GM23338 (cell line): ENCODE measurements around the gene CALML3. TPM values are rescaled to one million over a fixed set of nuclear protein-coding genes. Genes with fewer than 3 reads are reported as not detected.

Experiments
- ATAC-seq: fragments of 200-7000 bp; cut with Tn5 transposase; 3 replicates; pipeline ENCODE4 v1.9.1; 2020
- DNase-seq: peaks from one replicate; pipeline ENCODE4 v3.0.0-alpha.2; 2015; ENCODE audit warnings: low spot score
- H2AFZ ChIP-seq: fragments of 200-600 bp; sonication (generic); 2 replicates; pipeline ENCODE4 v1.8.0; 2016; ENCODE audit warnings: antibody characterized with exemption, mild to moderate bottlenecking, moderate library complexity
- H3F3A ChIP-seq: fragments of 200-600 bp; sonication (generic); replicated peaks from 2 replicates; pipeline ENCODE4 v1.8.0; 2017; ENCODE audit warnings: antibody characterized with exemption, mixed run types, low read depth
- H3K27ac ChIP-seq: fragments of 200-600 bp; sonication (generic); 2 replicates; pipeline ENCODE4 v1.6.1; 2016; ENCODE audit warnings: low read depth
- H3K27me3 ChIP-seq: fragments of 200-600 bp; sonication (generic); 2 replicates; pipeline ENCODE4 v1.8.0; 2016; ENCODE audit warnings: mild to moderate bottlenecking, mixed run types, moderate library complexity; ENCODE audit not compliant: insufficient read depth
- H3K36me3 ChIP-seq: fragments of 200-600 bp; sonication (generic); 2 replicates; pipeline ENCODE4 v1.8.0; 2016; ENCODE audit warnings: mild to moderate bottlenecking; ENCODE audit not compliant: insufficient read depth
- H3K4me1 ChIP-seq: fragments of 200-600 bp; sonication (generic); 2 replicates; pipeline ENCODE4 v1.8.0; 2016; ENCODE audit warnings: mild to moderate bottlenecking, moderate library complexity; ENCODE audit not compliant: insufficient read depth
- H3K4me2 ChIP-seq: fragments of 200-600 bp; sonication (generic); 2 replicates; pipeline ENCODE4 v1.7.1; 2017; ENCODE audit warnings: mixed run types
- H3K4me3 ChIP-seq: fragments of 200-600 bp; sonication (generic); 2 replicates; pipeline ENCODE4 v1.6.1; 2016; ENCODE audit warnings: mixed run types
- H3K79me2 ChIP-seq: fragments of 200-600 bp; sonication (generic); replicated peaks from 2 replicates; pipeline ENCODE4 v1.8.0; 2017; ENCODE audit warnings: mild to moderate bottlenecking; ENCODE audit not compliant: insufficient read depth
- H3K9me2 ChIP-seq: fragments of 200-600 bp; sonication (generic); 2 replicates; pipeline ENCODE4 v1.8.0; 2017; ENCODE audit not compliant: insufficient read depth
- H4K20me1 ChIP-seq: fragments of 200-600 bp; sonication (generic); replicated peaks from 2 replicates; pipeline ENCODE4 v1.8.0; 2017; ENCODE audit warnings: mild to moderate bottlenecking; ENCODE audit not compliant: insufficient read depth
- H3K27ac Mint-ChIP-seq: 2 replicates; pipeline ENCODE4 v1.8.0; 2020; ENCODE audit warnings: inconsistent platforms, mild to moderate bottlenecking, moderate library complexity, mixed read lengths
- H3K27me3 Mint-ChIP-seq: 3 replicates; pipeline ENCODE4 v1.8.0; 2022; ENCODE audit warnings: low read depth, mild to moderate bottlenecking, moderate library complexity, mixed read lengths, inconsistent platforms; ENCODE audit not compliant: insufficient read depth, poor library complexity
- H3K36me3 Mint-ChIP-seq: 3 replicates; pipeline ENCODE4 v1.8.0; 2021; ENCODE audit warnings: low read depth, mild to moderate bottlenecking, inconsistent platforms, moderate library complexity, mixed read lengths
- H3K4me1 Mint-ChIP-seq: 3 replicates; pipeline ENCODE4 v1.8.0; 2020; ENCODE audit warnings: mild to moderate bottlenecking, inconsistent platforms, mixed read lengths
- H3K4me3 Mint-ChIP-seq: 3 replicates; pipeline ENCODE4 v1.8.0; 2021; ENCODE audit warnings: moderate library complexity, mild to moderate bottlenecking, inconsistent platforms, mixed read lengths
- H3K9me3 Mint-ChIP-seq: 3 replicates; pipeline ENCODE4 v1.8.0; 2020; ENCODE audit warnings: moderate library complexity, mild to moderate bottlenecking, inconsistent platforms, mixed read lengths
- CREB1 ChIP-seq: fragments of 250-450 bp; sonication (Bioruptor Pico); IDR thresholded peaks from 2 replicates; pipeline ENCODE4 v1.5.0; 2020; ENCODE audit warnings: low read depth, mild to moderate bottlenecking, moderate library complexity
- CTCF ChIP-seq, 2 experiments: fragments of 200-600 bp in 1 of 2; sonication (generic) in 1 of 2; conservative IDR thresholded peaks; 2 replicates each; pipeline versions ENCODE4 v1.5.1 to v1.6.1; 2016 to 2017; ENCODE audit warnings: antibody characterized with exemption in 2 of 2, low read depth in 2 of 2, mild to moderate bottlenecking in 2 of 2, moderate library complexity in 1 of 2
- ETS1 ChIP-seq: IDR thresholded peaks from 2 replicates; pipeline ENCODE4 v1.6.1; 2016; ENCODE audit warnings: antibody characterized with exemption
- EZH2phosphoT487 ChIP-seq: fragments of 200-600 bp; sonication (generic); IDR thresholded peaks from one replicate; pipeline ENCODE4 v1.8.1; 2018; ENCODE audit warnings: antibody characterized with exemption; ENCODE audit not compliant: unreplicated experiment
- JUNB ChIP-seq: IDR thresholded peaks from one replicate; pipeline ENCODE4 v1.6.1; 2016; ENCODE audit warnings: antibody characterized with exemption; ENCODE audit not compliant: unreplicated experiment
- NANOG ChIP-seq: IDR thresholded peaks from 2 replicates; pipeline ENCODE4 v1.6.1; 2016; ENCODE audit warnings: antibody characterized with exemption, borderline replicate concordance
- REST ChIP-seq: IDR thresholded peaks from one replicate; pipeline ENCODE4 v1.6.1; 2018; ENCODE audit warnings: antibody characterized with exemption; ENCODE audit not compliant: unreplicated experiment
- STAT1 ChIP-seq: IDR thresholded peaks from one replicate; pipeline ENCODE4 v1.6.1; 2016; ENCODE audit warnings: antibody characterized with exemption; ENCODE audit not compliant: unreplicated experiment
- ZNF114 ChIP-seq: fragments of 250-450 bp; sonication (Bioruptor Pico); IDR thresholded peaks from 2 replicates; pipeline ENCODE4 v1.5.0; 2020; ENCODE audit warnings: mild to moderate bottlenecking, moderate library complexity
- ZNF462 ChIP-seq: fragments of 250-450 bp; sonication (Bioruptor Pico); IDR thresholded peaks from 2 replicates; pipeline ENCODE4 v1.5.0; 2020; ENCODE audit warnings: mild to moderate bottlenecking, moderate library complexity
- polyA plus RNA-seq: library from polyadenylated mRNA; unstranded; fragments of >200 nt; fragmentation: Nextera tagmentation; extraction: Ambion mirVana; gene quantifications from 2 replicates; pipeline ENCODE4 v1.2.1, GENCODE V29; 2016
- total RNA-seq: library from RNA; depleted of rRNA; stranded (reverse); fragments of >200 nt; shearing (Covaris generic); gene quantifications from 2 replicates; pipeline ENCODE4 v1.2.3, GENCODE V29; 2014

The CALML3 gene
- total and polyA plus RNA-seq, 2 experiments from 2014 or later = not detected

- TF ChIP-seq CTCF (conservative IDR thresholded peaks at IDR 0.05; ENCODE audit: low read depth in 2 of 2) (no peak), ZNF114 (CRISPR knock-in tag) (no peak), EZH2phosphoT487 (no peak), STAT1 (no peak), ZNF462 (no peak), NANOG (no peak), REST (no peak), CREB1 (no peak), JUNB (no peak), ETS1 (no peak)
- Mint-ChIP-seq H3K4me3 (no peak overlapping the region), H3K27ac (no peak overlapping the region), H3K4me1 (peaks cover 13% of the 10 kb centered on the region), H3K9me3 (peaks cover 1% of the 10 kb centered on the region; the same call in 2 of the 3 replicates), H3K36me3 (peaks cover under 1% of the 10 kb centered on the region; the same call in 1 of the 3 replicates), H3K27me3 (peaks cover 20% of the 10 kb centered on the region)
- no peaks in the 10 kb centered on the region for H3K27me3 ChIP-seq
- H3K79me2 ChIP-seq = no peaks in the 10 kb centered on the region
- no peaks in the 10 kb centered on the region for H3K36me3 ChIP-seq
- H3K4me1 ChIP-seq = peaks cover 5% of the 10 kb centered on the region; the same call in 1 of the 2 replicates
- no peaks in the 10 kb centered on the region for H4K20me1 ChIP-seq
- H3K27ac ChIP-seq = no peak overlapping the region
- no peak for DNase-seq
- H3F3A ChIP-seq = no peaks in the 10 kb centered on the region
- H3K4me2 ChIP-seq = no peak overlapping the region
- no peaks in the 10 kb centered on the region for H3K9me2 ChIP-seq
- peak overlapping the region; percentile 56 for H2AFZ ChIP-seq
- ATAC-seq = peak; percentile 28; the same call in 2 of the 3 replicates
- no peak overlapping the region for H3K4me3 ChIP-seq
Observed at GRCh38 chr10:5525561-5526341, 990 bp downstream of the CALML3 start.
